Fibroblast of lung (primary cell): Measurements from ENCODE around the gene UCN3.

Experiments used
- EZH2 ChIP-seq: IDR thresholded peaks from 2 replicates; pipeline ENCODE4 v1.5.1; 2012; ENCODE audit warnings: low read length, control low read depth, mild to moderate bottlenecking; ENCODE audit errors: missing control alignments
- TF ChIP-seq, protein P1 (sequence below), 2 donors: IDR thresholded peaks in 1 of 2; conservative IDR thresholded peaks in 1 of 2; 1 replicate in 1 of 2; 2 replicates in 1 of 2; pipeline ENCODE4 v1.5.1; 2011 to 2012; ENCODE audit warnings: low read length in 2 of 2, control low read depth in 1 of 2, inconsistent platforms in 1 of 2, low read depth in 1 of 2, mild to moderate bottlenecking in 1 of 2

DNA sequence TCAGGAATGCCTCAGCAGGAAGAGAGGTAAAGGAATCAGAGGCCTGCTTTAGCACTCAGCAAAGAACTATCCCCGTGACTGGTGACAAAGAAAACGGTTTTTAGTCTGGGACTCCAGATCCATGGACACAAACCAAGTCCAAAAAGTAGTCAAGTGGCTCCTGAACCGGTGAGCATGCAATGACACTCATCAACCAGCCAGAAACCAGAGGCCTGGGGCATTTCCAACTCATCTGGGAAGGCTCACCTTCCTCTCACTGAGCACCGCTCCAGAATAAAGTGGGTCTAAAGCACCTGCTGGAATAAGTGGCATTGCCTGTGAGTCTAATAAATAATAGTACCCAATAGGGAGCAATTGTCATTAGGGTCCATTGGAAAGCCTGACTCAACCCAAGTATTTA lies 17.9 kb upstream of the UCN3 start:
- TF ChIP-seq, protein P1, sequence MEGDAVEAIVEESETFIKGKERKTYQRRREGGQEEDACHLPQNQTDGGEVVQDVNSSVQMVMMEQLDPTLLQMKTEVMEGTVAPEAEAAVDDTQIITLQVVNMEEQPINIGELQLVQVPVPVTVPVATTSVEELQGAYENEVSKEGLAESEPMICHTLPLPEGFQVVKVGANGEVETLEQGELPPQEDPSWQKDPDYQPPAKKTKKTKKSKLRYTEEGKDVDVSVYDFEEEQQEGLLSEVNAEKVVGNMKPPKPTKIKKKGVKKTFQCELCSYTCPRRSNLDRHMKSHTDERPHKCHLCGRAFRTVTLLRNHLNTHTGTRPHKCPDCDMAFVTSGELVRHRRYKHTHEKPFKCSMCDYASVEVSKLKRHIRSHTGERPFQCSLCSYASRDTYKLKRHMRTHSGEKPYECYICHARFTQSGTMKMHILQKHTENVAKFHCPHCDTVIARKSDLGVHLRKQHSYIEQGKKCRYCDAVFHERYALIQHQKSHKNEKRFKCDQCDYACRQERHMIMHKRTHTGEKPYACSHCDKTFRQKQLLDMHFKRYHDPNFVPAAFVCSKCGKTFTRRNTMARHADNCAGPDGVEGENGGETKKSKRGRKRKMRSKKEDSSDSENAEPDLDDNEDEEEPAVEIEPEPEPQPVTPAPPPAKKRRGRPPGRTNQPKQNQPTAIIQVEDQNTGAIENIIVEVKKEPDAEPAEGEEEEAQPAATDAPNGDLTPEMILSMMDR (conservative IDR thresholded peaks at IDR 0.05 in 1 of 2, IDR thresholded peaks at IDR 0.05 in 1 of 2; ENCODE audit: low read depth in 1 of 2, low read length in 2 of 2), result no peak
- TF ChIP-seq EZH2, result no peak
